Fibroblast of the aortic adventitia (primary cell): ENCODE measurements around the gene TRIM72. TPM values are rescaled to one million over a fixed set of nuclear protein-coding genes. Genes with fewer than 3 reads are reported as not detected.
"Not testable (repeated sequence)": the region's sequence is repeated elsewhere in the genome, so short reads cannot be mapped to it uniquely, and the experiment has no call there.

Experiments
- DNase-seq: peaks from one replicate; pipeline ENCODE4 v3.0.0-alpha.2; 2010; ENCODE audit warnings: low read depth
- H3K4me3 ChIP-seq: 2 replicates; pipeline ENCODE4 v1.5.1; 2011; ENCODE audit warnings: low read depth, mild to moderate bottlenecking, control low read depth, low read length, moderate library complexity
- CTCF ChIP-seq: IDR thresholded peaks from 2 replicates; pipeline ENCODE4 v1.5.1; 2011; ENCODE audit warnings: mild to moderate bottlenecking, low read length, control low read depth, inconsistent platforms; ENCODE audit not compliant: insufficient read depth
- total RNA-seq: library from RNA; depleted of rRNA; stranded (reverse); fragments of >200 nt; gene quantifications from 2 replicates; pipeline ENCODE4 v1.2.3, GENCODE V29; 2012; ENCODE audit warnings: low replicate concordance

Gene TRIM72
- total RNA-seq = not detected in 2 replicates

DNA sequence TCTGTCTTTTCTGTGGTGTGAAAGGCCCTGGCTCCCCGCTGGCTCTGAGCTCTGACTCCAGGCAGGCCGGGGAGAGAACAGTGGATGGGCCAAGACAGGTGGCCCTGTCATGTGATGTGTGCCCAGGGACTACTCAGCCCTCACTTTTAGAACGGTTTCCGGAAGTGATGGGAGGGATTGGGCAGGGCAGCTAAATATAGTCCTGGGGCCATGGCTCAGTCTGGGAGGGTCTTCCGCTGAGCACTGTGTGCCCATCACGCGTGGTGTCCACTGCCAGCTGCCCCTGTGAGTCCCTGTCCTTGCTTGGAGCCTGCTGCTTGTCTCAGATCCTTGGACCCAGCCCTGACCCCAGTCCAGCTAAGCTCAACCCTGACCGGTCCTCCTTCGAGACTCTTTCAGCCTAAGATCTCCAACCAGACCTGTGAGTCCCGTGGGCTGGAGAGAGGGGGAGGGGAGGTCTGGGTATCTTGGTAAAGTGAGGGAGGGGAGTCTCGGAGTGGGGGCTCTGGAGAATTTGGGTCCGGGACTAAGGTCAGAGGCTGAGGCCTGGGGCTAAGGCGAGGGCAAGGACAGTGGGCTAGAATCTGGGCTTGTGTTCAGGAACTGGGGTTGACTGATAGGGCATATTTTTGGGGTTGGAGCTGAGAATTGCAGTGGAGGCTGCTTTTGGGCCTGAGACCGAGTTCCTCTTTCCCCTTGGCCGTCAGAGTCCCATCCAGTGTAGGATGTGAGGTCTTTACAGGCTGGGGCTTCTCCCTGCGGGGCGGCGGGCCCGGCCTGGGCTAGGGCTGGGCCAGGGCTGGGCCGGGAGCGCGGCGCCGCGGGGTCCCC lies at the start of gene TRIM72:
TSS of gene TRIM72 (plus strand) at position 243 of the 831 bp plus-strand sequence. CDS start 620 bp downstream, outside the sequence.
- TF ChIP-seq CTCF = no peak
- DNase-seq = no peak
- H3K4me3 ChIP-seq = peak within 1 kb of the TSS; percentile 58

GRCh38 chr16:31167315-31167714 lies 46.6 kb upstream of the TRIM72 start:
- no peak overlapping the region for H3K4me3 ChIP-seq
- no peak for DNase-seq
- no peak for TF ChIP-seq CTCF

- TF ChIP-seq CTCF = no peak
- DNase-seq = no peak
- H3K4me3 ChIP-seq = no peak overlapping the region
Measured at GRCh38 chr16:31168848-31169247, 45.1 kb upstream of the TRIM72 start.

DNA sequence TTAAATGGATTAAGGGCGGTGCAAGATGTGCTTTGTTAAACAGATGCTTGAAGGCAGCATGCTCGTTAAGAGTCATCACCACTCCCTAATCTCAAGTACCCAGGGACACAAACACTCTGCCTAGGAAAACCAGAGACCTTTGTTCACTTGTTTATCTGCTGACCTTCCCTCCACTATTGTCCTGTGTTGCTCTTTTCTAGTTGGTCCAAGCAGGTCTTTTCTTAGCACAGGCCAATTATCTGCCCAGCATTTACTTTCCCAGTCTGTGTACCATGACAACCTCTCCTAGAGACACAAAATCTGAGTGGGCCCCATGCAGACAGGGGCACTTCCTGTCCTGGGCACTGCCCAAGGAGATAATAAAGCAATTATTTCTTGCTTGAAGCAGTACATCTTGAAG lies 43.9 kb upstream of the TRIM72 start:
- not testable (repeated sequence) for DNase-seq, H3K4me3 ChIP-seq

- DNase-seq = no peak
- no peak for TF ChIP-seq CTCF
- no peak overlapping the region for H3K4me3 ChIP-seq
Measured at GRCh38 chr16:31177136-31177535, 36.8 kb upstream of the TRIM72 start.

DNA sequence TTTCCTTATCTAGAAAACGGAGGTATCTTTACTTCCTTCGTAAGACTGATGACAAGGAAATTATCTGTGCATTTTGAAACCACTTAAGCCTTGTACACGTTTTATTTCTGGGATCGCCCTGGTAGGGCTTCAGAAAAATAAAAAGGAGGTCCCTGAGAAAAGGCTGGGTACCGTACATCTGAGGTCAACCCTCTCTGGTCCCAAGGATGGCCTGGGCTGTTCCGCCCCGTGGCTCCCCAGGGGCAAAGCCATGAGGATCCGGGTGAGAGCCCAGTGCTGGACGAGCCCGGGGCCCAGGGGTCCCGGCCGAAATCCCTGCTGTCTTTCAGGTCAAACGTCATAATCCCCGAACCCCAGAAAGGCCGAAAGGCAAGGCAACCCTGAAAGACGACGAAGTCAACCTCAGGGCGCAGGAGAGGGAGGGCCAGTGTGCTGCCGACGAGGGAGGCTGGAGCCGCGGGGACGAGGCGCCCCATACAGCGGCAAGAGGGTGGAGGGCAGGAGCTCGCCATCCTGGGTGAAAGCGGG lies 34.6 kb upstream of the TRIM72 start:
- no peak for TF ChIP-seq CTCF
- H3K4me3 ChIP-seq = peak overlapping the region; percentile 96
- no peak for DNase-seq

GRCh38 chr16:31179747-31180459 lies 34.0 kb upstream of the TRIM72 start, which contains the start of gene FUS:
TSS of gene FUS (plus strand) at chr16:31180139. CDS start at chr16:31180215, 76 bp downstream.
- H3K4me3 ChIP-seq = peak within 1 kb of the TSS; percentile 96
- DNase-seq = peak; percentile 90
- no peak for TF ChIP-seq CTCF
